Fibroblast of lung (primary cell): ENCODE data around the gene PGM5. TPM values are rescaled to one million over a fixed set of nuclear protein-coding genes. Genes with fewer than 3 reads are reported as not detected.

Source experiments
- DNase-seq, 2 donors: peaks; one replicate each; pipeline versions ENCODE4 v3.0.0 to v3.0.0-alpha.2; 2010; ENCODE audit warnings: low read depth in 2 of 2
- H2AFZ ChIP-seq: 2 replicates; pipeline ENCODE4 v1.5.1; 2012; ENCODE audit warnings: low read length, control low read depth, inconsistent platforms
- H3K27ac ChIP-seq: 2 replicates; pipeline ENCODE4 v1.5.1; 2011; ENCODE audit warnings: low read length, control low read depth; ENCODE audit not compliant: insufficient read depth
- H3K27me3 ChIP-seq: 2 replicates; pipeline ENCODE4 v1.5.1; 2011; ENCODE audit warnings: mild to moderate bottlenecking, low read length; ENCODE audit not compliant: control insufficient read depth, insufficient read depth
- H3K36me3 ChIP-seq: 2 replicates; pipeline ENCODE4 v1.5.1; 2011; ENCODE audit warnings: low read length; ENCODE audit not compliant: control insufficient read depth, insufficient read depth
- H3K4me1 ChIP-seq: 2 replicates; pipeline ENCODE4 v1.5.1; 2011; ENCODE audit warnings: low read length; ENCODE audit not compliant: control insufficient read depth, insufficient read depth; ENCODE audit errors: extremely low read depth
- H3K4me2 ChIP-seq: 2 replicates; pipeline ENCODE4 v1.5.1; 2011; ENCODE audit warnings: low read length, control low read depth; ENCODE audit not compliant: insufficient read depth; ENCODE audit errors: extremely low read depth
- H3K4me3 ChIP-seq, 4 experiments: fragments of 200-600 bp in 1 of 4; sonication (generic) in 1 of 4; replicated peaks in 1 of 4; 2 replicates each; pipeline ENCODE4 v1.5.1; 2011 to 2016; ENCODE audit warnings: low read length in 4 of 4, low read depth in 3 of 4, mild to moderate bottlenecking in 3 of 4, control low read depth in 2 of 4, inconsistent platforms in 1 of 4, mixed read lengths in 1 of 4; ENCODE audit not compliant: insufficient read depth in 1 of 4; ENCODE audit errors: control extremely low read depth in 1 of 4
- H3K79me2 ChIP-seq: 2 replicates; pipeline ENCODE4 v1.5.1; 2012; ENCODE audit warnings: mild to moderate bottlenecking, low read length, inconsistent platforms; ENCODE audit not compliant: control insufficient read depth, insufficient read depth
- H3K9ac ChIP-seq: 2 replicates; pipeline ENCODE4 v1.5.1; 2011; ENCODE audit warnings: mild to moderate bottlenecking, low read length, control low read depth; ENCODE audit not compliant: insufficient read depth
- H3K9me3 ChIP-seq: 2 replicates; pipeline ENCODE4 v1.5.1; 2012; ENCODE audit warnings: low read depth, low read length; ENCODE audit not compliant: control insufficient read depth, insufficient read depth
- H4K20me1 ChIP-seq: 2 replicates; pipeline ENCODE4 v1.5.1; 2011; ENCODE audit warnings: low read length; ENCODE audit not compliant: control insufficient read depth, insufficient read depth; ENCODE audit errors: extremely low read depth
- EZH2 ChIP-seq: IDR thresholded peaks from 2 replicates; pipeline ENCODE4 v1.5.1; 2012; ENCODE audit warnings: low read length, control low read depth, mild to moderate bottlenecking; ENCODE audit errors: missing control alignments
- polyA plus RNA-seq, 2 donors: library from polyadenylated mRNA; depleted of rRNA in 1 of 2; stranded (reverse) in 1 of 2; unstranded in 1 of 2; fragments of >200 nt; gene quantifications; 2 replicates each; pipeline ENCODE4 v1.2.1, GENCODE V29; 2011 to 2012; ENCODE audit warnings: missing spikeins in 1 of 2
- total RNA-seq: library from RNA; depleted of rRNA; stranded (reverse); fragments of >200 nt; gene quantifications from 2 replicates; pipeline ENCODE4 v1.2.1, GENCODE V29; 2014
- TF ChIP-seq, protein P1 (sequence below), 2 donors: IDR thresholded peaks in 1 of 2; conservative IDR thresholded peaks in 1 of 2; 1 replicate in 1 of 2; 2 replicates in 1 of 2; pipeline ENCODE4 v1.5.1; 2011 to 2012; ENCODE audit warnings: low read length in 2 of 2, control low read depth in 1 of 2, inconsistent platforms in 1 of 2, low read depth in 1 of 2, mild to moderate bottlenecking in 1 of 2

Gene PGM5
- total and polyA plus RNA-seq, 2 donors (not counting 1 experiment from before 2014, with no cell fraction given) = 42.6 to 113 TPM

DNA sequence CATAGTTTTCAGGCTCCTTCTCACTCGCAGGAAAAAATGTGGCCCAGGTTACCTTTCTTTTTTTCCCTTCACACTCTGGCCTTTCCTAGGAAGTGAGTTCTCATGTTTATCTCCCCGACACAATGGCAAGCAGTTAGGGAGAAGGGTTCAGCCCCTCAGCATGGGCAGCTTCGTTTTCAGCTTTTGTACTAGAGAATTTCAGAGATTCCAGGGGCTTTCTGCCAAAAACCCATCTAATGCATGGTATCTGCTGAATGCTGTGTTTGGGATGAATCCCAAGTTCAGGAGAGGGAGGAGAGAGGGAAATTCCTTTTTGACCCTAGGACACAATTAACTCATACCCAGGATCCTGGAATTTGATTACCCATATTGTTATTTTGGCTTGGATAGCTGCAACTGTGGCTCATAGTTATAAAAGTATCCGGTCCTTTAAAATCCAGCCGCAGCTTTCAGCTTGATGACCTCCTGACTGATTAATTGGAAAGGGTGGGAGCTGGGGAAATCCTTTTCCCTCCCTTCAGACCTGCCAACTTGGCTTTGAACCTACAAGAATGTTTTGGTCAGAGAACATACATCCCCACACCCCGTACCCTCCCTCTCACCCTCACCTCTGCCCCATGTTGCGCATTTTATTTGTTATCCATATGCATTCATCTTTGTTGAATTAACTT, 105.8 kb downstream of the PGM5 start:
- Histone ChIP-seq H3K27ac (no peak overlapping the region), H3K9ac (no peak overlapping the region), H3K36me3 (no peaks in the 10 kb centered on the region), H4K20me1 (no peaks in the 10 kb centered on the region), H3K79me2 (no peaks in the 10 kb centered on the region), H2AFZ (no peak overlapping the region), H3K27me3 (no peaks in the 10 kb centered on the region), H3K4me2 (no peak overlapping the region), H3K4me3 (no peak overlapping the region), H3K4me1 (no peaks in the 10 kb centered on the region), H3K9me3 (no peaks in the 10 kb centered on the region)
- no peak for TF ChIP-seq EZH2
- TF ChIP-seq, protein P1, sequence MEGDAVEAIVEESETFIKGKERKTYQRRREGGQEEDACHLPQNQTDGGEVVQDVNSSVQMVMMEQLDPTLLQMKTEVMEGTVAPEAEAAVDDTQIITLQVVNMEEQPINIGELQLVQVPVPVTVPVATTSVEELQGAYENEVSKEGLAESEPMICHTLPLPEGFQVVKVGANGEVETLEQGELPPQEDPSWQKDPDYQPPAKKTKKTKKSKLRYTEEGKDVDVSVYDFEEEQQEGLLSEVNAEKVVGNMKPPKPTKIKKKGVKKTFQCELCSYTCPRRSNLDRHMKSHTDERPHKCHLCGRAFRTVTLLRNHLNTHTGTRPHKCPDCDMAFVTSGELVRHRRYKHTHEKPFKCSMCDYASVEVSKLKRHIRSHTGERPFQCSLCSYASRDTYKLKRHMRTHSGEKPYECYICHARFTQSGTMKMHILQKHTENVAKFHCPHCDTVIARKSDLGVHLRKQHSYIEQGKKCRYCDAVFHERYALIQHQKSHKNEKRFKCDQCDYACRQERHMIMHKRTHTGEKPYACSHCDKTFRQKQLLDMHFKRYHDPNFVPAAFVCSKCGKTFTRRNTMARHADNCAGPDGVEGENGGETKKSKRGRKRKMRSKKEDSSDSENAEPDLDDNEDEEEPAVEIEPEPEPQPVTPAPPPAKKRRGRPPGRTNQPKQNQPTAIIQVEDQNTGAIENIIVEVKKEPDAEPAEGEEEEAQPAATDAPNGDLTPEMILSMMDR (conservative IDR thresholded peaks at IDR 0.05 in 1 of 2, IDR thresholded peaks at IDR 0.05 in 1 of 2; ENCODE audit: low read depth in 1 of 2, low read length in 2 of 2) = no peak
- DNase-seq = peak; percentile 45 to 57

DNA sequence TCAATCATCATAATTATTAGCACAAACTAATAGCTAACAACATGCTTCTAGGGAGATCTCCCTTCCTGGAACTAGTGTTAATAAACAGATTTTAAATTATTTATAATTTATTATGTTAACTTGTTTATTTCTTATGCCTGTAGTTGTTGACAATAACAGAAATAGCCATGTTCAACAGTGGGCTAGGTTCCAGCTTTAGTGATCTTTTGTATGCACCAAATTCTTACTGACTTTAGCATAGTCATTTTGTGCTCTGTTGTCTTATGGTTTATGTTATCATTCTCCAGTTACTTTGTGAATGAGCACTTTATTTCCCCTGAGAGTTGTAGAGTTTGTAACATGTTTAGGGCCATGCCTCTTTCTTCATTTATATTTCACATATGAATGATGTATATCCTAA, 113.7 kb downstream of the PGM5 start:
- TF ChIP-seq EZH2 = no peak
- TF ChIP-seq, protein P1 (conservative IDR thresholded peaks at IDR 0.05 in 1 of 2, IDR thresholded peaks at IDR 0.05 in 1 of 2; ENCODE audit: low read depth in 1 of 2, low read length in 2 of 2) = no peak

DNA sequence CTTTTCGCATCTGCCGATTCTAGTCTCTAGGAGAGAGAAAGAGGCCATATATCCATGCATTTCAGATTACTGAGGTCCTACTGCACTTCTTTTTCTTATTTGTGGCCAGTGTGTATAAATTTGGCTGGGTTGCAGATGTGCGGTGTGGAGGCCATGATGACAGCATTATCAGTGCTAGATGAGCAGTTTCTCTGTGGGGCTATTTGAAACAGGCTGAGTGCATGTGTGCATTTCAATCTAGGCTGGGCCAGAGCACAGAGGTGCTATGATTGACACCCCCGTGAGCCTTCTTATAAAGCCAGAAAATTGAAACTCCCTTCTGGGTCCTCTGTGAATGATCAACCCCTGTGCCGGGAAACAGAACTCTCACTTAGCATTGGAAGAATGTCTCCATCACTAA, 114.2 kb downstream of the PGM5 start:
- Histone ChIP-seq H3K79me2 (no peaks in the 10 kb centered on the region), H3K4me1 (peaks cover 2% of the 10 kb centered on the region), H3K9me3 (no peaks in the 10 kb centered on the region), H3K27ac (no peak overlapping the region), H3K4me2 (no peak overlapping the region), H4K20me1 (no peaks in the 10 kb centered on the region), H2AFZ (no peak overlapping the region), H3K36me3 (no peaks in the 10 kb centered on the region), H3K9ac (no peak overlapping the region), H3K27me3 (no peaks in the 10 kb centered on the region), H3K4me3 (no peak overlapping the region)
- DNase-seq = no peak
- TF ChIP-seq EZH2 = no peak
- TF ChIP-seq, protein P1 (conservative IDR thresholded peaks at IDR 0.05 in 1 of 2, IDR thresholded peaks at IDR 0.05 in 1 of 2; ENCODE audit: low read depth in 1 of 2, low read length in 2 of 2) = no peak

More for the DNA sequence above, 113.7 kb downstream of the PGM5 start:
- H4K20me1 ChIP-seq = no peaks in the 10 kb centered on the region
- no peak overlapping the region for H3K4me2 ChIP-seq
- no peak overlapping the region for H3K27ac ChIP-seq
- H3K27me3 ChIP-seq = no peaks in the 10 kb centered on the region
- no peak overlapping the region for H3K9ac ChIP-seq
- H2AFZ ChIP-seq = no peak overlapping the region
- no peaks in the 10 kb centered on the region for H3K9me3 ChIP-seq
- no peak overlapping the region for H3K4me3 ChIP-seq
- no peak for DNase-seq
- H3K4me1 ChIP-seq = peaks cover 2% of the 10 kb centered on the region
- no peaks in the 10 kb centered on the region for H3K36me3 ChIP-seq
- H3K79me2 ChIP-seq = no peaks in the 10 kb centered on the region
